GM18951 (cell line): ENCODE results near the gene C2orf76.
A peak's percentile ranks its signal among the peaks of the same experiment; 100 is the strongest.

ENCODE experiments used
- POLR2A ChIP-seq: IDR thresholded peaks from 4 replicates; pipeline ENCODE4 v1.6.1; 2011; ENCODE audit warnings: mild to moderate bottlenecking; ENCODE audit not compliant: insufficient read length, insufficient read depth; ENCODE audit errors: extremely low read depth
- in situ Hi-C: fragments of 300-500 bp; cut with MboI; formaldehyde crosslinking; loops from one replicate; pipeline ENCODE4 v1.12.0; 2022; ENCODE audit warnings: low sequenced_read_pairs, mixed read lengths, inconsistent platforms; ENCODE audit not compliant: unreplicated experiment

The C2orf76 gene

DNA sequence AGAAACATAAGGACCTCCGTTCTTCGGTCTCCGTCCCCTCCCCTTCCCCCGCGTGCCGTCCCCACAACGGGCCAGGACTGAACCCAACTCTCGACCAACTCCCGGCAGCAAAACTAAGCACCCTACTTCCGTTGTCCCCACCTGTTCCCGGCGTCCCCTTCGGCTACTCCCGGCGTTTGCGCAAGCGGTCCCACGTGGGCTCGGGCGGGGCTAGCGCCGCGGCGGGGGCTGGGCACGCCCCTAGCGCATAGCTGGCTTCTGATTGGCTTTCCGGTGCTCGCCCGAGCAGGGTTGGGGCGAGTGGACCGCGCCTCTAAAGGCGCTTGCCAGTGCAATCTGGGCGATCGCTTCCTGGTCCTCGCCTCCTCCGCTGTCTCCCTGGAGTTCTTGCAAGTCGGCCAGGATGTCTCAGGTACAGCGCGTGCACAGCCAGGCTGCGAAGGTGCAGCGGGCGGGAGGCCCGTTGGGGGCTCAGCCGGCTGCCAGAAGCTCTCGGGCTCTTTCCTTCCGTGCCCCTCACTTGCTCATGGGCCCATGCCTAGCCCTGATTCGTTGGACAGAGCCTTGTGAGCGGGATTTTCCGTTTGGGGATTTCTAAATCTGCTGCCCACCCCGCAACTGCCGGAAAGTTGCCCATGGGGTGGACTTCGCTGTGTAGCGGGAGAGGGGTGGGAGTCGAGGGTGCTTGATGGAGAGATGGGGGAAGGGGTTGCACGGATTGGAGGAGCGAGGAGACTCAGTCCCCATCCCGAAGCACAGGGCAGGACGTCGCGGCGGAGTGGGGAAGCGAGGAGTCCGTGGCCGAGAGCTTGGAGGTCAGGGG lies at the start of gene C2orf76, which contains the start of gene DBI:
TSS of gene C2orf76 (minus strand) at position 186 of the 823 bp plus-strand sequence. CDS start 26,875 bp downstream, outside the sequence.
TSS of gene DBI (plus strand) at position 329 of the 823 bp plus-strand sequence. CDS start at position 404, 75 bp downstream.
- in situ Hi-C loops, result no loop called here

DNA sequence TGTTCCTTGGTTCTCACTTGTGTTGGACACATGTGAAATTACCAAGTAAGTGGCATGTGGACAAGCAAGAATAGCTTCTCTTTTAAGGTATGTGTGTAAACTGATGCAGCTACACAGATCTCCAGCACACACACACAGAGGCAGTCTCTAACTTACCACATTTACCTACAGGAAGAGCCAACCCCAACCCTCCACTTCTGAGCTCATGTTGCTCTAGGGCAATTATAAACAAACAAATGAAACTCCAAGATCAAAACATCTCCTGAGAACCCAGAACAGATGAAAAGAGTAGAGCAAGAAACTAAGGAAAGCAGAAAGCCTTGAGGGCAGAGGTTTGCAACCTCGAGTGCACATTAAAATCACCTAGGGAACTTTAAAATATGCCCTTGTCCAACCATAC lies 49.0 kb upstream of the C2orf76 start:
- no peak for TF ChIP-seq POLR2A
- in situ Hi-C loops, result loop anchor here (25.0 kb wide), 1 partner anchor 247 kb away; no protein-coding TSS in a partner anchor

More for the DNA sequence above, at the start of gene C2orf76, which contains the start of gene DBI:
- peak; percentile 95 for TF ChIP-seq POLR2A

GRCh38 chr2:119414894-119415293 lies 48.3 kb upstream of the C2orf76 start:
- TF ChIP-seq POLR2A, result no peak
- in situ Hi-C loops, result loop anchor here (25.0 kb wide), 1 partner anchor 247 kb away; no protein-coding TSS in a partner anchor

DNA sequence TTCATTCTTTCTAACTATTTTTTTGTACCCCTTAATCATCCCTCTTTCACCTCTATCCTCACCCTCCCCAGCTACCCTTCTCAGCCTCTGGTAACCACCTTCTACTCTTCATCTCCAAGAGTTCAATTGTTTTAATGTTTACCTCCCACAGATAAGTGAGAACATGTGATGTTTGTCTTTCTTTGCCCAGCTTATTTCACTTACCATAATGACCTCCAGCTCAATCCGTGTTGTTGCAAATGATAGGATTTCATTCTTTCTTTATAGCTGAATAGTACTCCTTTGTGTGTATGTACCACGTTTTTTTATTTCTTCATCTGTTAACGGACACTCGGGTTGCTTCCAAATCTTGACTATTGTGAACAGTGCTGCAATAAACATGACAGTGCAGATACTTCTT lies 42.9 kb upstream of the C2orf76 start:
- no peak for TF ChIP-seq POLR2A
- in situ Hi-C loops, result loop anchor here (10.0 to 25.0 kb wide), 2 partner anchors 65 to 253 kb away; no protein-coding TSS in a partner anchor

DNA sequence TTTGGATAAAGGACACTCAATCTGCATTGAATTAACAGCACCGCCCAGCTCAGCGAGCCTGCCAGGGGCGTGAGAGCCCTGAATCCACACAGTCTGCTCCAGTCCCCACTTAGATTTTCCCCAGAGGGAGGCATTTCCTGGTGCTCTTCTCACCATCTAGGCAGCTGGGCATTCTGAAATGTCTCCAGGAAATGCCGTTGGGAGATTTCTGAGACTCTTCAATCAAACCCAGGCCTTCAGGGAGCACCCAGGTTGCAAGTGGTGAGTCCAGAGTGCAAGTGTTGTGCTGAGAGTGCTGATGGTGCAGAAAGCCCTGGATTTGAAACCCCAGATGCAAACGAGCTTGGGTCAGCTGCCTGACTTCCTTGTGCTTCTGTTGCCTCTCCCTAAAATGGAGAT lies 41.6 kb upstream of the C2orf76 start:
- in situ Hi-C loops, result loop anchor here (10.0 to 25.0 kb wide), 2 partner anchors 67 to 254 kb away; no protein-coding TSS in a partner anchor
- TF ChIP-seq POLR2A, result no peak

DNA sequence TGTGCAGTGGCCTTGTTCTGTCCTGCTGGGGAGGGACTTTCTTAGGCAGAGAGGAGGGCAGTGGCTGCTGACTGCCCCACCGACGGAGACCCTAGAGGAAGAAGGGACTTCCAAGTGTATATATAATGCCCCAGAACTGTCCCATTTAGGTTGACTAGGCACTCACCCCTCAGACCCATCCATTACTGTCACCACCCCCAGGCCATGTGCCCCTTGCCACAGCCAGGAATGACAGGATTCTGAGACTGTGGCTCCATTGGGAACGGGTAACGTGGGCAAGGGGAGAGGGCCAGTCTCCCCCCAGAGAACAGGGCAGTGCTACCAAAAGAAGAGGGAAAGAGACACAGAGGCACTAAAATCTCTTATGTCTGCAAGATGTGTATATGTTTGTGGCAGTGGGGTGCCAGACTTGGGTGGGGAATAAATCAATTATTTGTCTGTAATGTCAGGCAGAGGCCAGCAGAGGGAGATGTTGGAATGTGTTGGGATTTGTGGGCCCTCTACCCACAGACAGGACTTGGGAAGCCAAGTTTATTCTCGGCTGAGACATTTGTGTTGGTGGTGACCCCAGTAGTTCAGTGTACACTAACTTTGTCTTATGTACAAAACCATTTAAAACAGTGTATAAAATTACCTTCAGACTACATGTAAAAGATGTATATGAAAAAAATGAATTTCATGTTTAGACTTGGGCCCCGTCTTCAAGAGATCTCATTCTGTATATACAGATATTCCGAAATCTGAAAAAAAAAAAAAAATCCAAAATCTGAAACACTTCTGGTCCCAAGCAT lies 41.0 kb upstream of the C2orf76 start:
- no peak for TF ChIP-seq POLR2A
- in situ Hi-C loops, result loop anchor here (10.0 to 25.0 kb wide), 2 partner anchors 67 to 255 kb away; no protein-coding TSS in a partner anchor

- no peak for TF ChIP-seq POLR2A
- in situ Hi-C loops, result loop anchor here (10.0 to 25.0 kb wide), 2 partner anchors 70 to 257 kb away; no protein-coding TSS in a partner anchor
Measured at GRCh38 chr2:119405151-119405550, 38.5 kb upstream of the C2orf76 start.

DNA sequence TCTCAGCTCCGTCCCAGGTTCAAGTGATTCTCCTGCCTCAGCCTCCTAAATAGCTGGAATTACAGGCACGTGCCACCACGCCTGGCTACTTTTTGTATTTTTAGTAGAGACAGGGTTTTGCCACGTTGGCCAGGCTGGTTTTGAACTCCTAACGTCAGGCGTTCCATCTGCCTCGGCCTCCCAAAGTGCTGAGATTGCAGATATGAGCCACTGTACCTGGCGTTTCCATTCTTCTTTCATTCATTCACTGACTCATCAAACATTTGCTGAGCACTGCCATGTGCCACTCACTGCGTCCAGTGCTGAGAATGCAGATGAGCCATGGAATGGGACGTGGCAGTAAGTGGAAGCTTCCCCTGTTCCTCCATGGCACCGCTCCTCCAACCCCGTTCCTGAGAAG lies 37.0 kb upstream of the C2orf76 start:
- in situ Hi-C loops, result loop anchor here (10.0 to 25.0 kb wide), 2 partner anchors 71 to 259 kb away; no protein-coding TSS in a partner anchor

GRCh38 chr2:119402645-119403560 lies 36.3 kb upstream of the C2orf76 start:
- in situ Hi-C loops, result loop anchor here (10.0 to 25.0 kb wide), 2 partner anchors 72 to 259 kb away; no protein-coding TSS in a partner anchor
- TF ChIP-seq POLR2A, result no peak

DNA sequence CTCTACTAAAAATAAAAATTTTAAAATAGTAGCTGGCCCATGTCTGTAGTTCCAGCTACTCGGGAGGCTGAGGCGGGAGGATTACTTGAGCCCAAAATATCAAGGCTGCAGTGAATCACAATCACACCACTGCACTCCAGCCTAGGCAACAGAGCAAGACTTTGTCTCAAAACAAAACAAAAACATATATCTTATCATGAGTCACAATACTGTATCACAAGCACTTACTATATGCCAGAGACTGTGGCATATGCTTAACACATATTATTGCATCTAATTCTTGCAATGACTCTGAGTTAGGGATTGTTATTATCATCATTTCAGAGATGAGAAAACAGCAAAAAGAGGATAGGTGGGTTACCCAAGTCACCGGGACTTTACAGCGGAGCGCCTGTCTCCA lies 35.5 kb upstream of the C2orf76 start:
- no peak for TF ChIP-seq POLR2A
- in situ Hi-C loops, result loop anchor here (10.0 to 25.0 kb wide), 2 partner anchors 73 to 260 kb away; no protein-coding TSS in a partner anchor

DNA sequence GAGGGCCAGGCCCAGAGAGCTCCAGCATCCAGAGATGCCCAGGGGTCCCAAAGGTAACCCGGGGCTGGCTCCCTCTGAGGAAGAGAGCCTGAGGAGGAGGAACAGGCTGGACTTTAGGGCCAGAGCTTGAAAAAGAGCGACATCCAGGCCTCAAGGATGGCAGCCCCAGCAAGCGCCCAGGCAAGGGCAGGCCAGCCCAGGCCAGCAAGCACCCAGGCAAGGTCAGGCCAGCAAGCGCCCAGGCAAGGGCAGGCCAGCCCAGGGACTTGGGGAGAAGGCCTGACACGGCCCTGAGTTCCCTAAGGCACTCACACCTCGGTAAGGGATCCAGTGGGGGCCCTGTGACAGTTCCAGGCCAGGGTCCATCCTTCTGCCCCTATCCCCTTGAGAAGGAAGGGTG lies 30.6 kb upstream of the C2orf76 start:
- in situ Hi-C loops, result no loop called here
- no peak for TF ChIP-seq POLR2A
